HS-5 (cell line): ENCODE results near the gene LIMCH1.
"Not testable (repeated sequence)": the region's sequence is repeated elsewhere in the genome, so short reads cannot be mapped to it uniquely, and the experiment has no call there.

Source experiments
- DNase-seq: peaks from one replicate; pipeline ENCODE4 v3.0.0-alpha.2; 2012; ENCODE audit warnings: low read depth

The LIMCH1 gene, protein sequence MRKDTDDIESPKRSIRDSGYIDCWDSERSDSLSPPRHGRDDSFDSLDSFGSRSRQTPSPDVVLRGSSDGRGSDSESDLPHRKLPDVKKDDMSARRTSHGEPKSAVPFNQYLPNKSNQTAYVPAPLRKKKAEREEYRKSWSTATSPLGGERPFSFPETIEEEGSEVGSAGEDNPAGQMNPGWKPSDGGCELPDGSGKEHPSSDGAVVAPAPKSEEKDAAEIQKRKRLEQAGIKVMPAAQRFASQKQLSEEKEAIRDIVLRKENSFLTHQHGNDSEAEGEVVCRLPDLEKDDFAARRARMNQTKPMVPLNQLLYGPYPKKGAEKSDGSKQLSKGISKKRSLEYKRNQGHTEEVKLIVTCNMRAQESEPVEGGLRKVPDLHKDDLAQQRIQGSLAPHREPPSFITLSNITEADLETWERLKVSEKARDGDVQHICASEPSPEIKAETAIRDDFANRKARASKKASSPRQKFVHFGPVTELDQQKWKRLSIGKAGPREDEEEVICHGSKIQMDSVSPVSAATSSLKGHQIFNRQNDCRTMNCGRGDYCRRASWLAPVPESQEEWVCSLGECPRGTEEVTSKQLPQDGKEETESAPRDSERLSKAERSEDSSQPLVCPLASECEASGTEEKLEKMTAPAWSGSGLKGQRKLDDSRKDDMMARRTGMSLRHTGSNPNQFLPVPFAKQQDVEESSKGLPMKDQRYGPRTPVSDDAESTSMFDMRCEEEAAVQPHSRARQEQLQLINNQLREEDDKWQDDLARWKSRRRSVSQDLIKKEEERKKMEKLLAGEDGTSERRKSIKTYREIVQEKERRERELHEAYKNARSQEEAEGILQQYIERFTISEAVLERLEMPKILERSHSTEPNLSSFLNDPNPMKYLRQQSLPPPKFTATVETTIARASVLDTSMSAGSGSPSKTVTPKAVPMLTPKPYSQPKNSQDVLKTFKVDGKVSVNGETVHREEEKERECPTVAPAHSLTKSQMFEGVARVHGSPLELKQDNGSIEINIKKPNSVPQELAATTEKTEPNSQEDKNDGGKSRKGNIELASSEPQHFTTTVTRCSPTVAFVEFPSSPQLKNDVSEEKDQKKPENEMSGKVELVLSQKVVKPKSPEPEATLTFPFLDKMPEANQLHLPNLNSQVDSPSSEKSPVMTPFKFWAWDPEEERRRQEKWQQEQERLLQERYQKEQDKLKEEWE (N-terminal part only)

DNA sequence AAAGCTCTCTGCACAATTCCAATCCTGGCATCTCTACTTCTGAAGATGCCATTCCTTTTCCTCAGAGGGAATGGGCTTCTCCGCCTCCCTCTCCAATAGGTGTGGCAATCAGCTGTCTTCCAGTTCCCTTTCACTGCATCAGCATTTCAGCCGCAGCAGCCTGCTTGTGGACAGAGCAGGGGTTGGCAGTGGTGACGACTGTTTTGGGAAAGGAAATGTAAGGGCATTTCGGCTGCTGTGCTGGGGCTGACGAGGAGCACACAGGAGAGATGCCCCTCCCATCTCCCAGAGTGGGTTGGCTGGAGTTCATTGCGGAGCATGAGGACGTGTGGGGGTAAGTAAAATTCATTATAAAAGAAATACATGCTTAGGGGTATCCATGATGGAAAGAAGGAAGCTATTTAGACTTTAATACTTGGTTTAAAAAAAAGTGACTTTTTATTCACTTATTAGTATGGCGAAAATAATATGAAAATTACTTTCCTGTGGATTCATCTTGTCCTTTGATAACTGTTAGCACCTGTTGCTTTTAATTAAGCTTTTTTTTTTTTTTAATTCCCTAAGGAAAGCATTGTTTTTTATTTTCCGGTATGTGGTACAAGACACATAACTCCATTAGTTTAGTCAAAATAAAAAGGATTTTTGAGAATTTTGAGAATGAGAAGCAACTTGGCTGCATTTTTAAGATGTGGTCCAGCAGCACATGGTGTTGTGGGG, at the start of gene LIMCH1:
Gene LIMCH1, plus strand, starts transcription at position 141 of the 717 bp plus-strand sequence. CDS start 67,839 bp downstream, outside the sequence.
- no peak for DNase-seq

DNA sequence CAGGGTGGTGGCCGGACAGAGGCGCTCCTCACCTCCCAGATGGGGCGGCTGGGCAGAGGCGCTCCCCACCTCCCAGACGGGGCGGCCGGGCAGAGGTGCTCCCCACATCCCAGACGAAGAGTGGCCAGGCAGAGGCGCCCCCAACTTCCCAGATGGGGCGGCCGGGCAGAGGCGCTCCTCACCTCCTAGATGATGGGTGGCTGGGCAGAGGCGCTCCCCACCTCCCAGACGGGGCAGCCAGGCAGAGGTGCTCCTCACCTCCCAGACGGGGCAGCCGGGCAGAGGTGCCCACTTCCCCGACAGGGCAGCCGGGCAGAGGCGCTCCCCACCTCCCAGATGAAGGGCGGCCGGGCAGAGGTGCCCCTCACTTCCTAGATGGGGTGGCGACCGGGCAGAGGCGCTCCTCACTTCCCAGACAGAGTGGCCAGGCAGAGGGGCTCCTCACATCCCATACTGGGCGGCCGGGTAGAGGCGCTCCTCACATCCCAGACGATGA, 46.8 kb upstream of the LIMCH1 start:
- DNase-seq, result not testable (repeated sequence)

DNA sequence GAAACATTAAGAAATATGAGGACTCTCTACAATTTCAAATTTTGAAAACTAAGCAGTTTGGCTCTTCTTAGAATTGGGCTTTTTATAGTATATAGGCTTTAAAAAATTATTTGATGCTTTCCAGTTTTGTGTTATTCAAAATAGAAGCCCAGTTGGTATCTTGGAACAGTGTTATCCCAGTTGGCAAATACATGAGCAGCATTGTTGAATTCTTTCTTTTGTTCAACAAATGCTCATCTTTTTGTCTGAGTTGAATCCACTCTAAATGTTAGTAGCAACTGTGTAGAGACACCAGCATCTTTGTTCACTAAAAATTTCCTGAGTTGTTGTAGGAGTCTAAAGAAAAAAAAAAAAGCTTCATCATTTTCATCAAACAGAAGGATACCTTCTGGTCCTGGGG, 41.0 kb upstream of the LIMCH1 start:
- DNase-seq, result no peak

DNA sequence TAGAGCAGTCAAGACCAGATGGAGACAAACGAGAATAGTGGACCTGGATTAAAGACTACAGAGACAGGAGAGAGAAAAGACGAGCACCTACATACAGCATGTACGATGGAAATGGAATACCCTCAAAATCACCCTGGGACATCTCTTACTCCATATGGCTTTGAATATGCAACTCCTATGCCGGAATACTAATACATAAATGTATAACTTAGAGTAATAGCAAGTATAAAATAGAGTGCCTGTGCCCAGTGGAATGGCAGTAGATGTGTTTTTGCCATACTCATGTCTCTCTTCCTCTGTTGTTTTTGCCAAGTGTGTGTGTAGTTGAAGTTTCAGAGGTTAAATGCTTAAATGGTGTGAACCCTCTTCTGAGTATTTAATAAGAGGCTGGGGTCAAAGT, 39.8 kb upstream of the LIMCH1 start:
- no peak for DNase-seq

DNA sequence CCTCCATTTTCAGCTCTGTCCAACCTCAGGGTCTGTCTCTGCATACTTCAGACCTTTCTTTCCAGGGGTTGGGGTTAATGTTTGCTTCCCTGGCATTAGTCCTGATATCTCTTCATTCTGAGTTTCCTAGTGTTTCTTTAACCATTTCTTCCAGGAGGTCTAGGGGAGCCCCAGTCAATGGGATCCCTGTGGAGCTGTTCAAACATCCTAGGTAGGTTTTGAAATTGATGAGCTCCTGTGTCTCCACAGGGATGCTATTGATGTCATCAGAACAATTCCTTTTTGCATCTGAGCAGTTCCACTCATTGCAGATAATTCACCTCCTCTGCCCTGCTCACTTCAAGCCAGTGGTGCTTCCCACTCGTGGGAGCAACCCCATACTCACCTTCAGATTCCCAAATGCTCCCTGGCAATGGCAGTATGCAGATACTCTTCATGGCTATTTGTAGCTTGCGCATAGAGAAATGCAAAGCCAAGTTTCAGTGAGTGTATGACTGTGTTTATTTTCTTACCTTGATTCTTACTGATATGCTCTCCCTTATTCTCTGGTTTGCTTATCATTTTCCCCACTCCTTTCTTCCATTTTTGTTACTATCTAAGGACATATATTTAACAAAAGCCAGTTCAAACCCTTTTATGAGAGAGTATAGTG, 33.7 kb upstream of the LIMCH1 start:
- no peak for DNase-seq

DNA sequence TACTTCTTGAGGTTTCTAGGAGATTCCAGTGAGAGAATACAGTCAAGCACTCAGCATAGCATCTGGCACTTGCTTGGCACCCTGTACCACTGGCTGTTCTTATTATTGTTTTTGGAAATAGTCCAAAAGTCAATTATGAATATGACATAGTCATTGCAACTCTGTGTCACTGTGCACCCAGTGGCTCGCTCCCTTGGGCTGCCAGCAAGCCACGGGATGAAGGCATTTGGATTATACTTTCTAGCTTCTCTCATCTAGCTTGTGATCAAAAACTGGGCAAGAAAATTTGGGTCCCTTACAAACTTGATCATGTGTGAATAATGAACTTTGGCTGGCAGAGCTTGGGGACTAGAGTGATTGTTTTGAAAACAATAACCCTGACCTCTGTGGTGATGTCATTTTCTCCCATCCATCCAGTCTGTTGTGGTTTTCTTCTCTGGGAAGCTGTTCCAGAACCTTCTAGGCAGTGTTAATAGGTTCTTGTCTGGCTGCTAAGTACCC, 32.7 kb upstream of the LIMCH1 start:
- no peak for DNase-seq

DNA sequence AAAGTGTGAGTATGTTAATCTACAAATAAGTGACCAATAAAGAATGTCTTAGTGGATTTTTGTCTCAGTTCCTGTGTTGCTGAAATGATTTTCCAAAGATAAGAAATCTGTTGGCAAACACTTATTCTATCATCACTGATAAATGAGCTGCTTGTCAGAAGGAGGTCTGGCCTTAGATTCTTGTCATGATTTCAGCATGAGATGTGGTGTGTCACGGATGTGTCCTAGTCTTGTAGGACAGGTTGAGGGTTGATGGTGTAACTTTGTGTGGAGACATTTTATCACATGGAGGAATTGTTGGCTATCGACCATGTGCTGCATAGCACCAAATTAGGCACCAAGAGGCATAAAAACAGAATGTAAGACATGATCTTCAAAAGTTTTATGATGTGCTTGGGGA, 31.8 kb upstream of the LIMCH1 start:
- DNase-seq, result no peak

DNA sequence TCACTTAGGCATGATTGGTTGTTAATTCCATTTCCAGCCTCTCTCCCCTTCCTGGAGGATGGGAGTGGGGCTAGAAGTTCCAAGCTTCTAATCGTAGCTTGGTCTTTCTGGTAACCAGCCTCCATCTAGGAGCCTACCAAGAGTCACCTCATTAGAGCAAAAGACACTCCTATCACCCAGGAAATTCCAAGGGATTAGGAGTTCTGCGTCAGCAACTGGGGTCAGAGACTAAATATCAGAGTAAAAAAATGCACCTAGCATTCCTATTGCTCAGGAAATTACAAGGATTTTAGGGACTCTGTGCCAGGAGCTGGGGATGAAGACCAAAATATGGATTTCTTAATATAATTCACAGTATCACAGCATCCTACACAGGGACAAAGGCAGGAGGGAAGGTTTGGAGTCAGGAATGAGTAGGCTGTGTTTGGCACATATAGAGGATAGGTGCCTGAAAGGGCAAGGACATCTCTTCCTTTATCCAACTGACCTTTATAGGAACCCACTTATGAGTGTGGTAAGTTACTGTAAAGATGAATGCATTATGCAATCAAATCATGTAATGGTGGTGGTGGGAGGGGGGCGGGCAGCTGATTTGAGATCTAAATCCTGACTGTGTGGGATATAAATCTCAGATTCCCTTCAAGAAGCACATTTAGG, 30.5 kb upstream of the LIMCH1 start:
- no peak for DNase-seq

DNA sequence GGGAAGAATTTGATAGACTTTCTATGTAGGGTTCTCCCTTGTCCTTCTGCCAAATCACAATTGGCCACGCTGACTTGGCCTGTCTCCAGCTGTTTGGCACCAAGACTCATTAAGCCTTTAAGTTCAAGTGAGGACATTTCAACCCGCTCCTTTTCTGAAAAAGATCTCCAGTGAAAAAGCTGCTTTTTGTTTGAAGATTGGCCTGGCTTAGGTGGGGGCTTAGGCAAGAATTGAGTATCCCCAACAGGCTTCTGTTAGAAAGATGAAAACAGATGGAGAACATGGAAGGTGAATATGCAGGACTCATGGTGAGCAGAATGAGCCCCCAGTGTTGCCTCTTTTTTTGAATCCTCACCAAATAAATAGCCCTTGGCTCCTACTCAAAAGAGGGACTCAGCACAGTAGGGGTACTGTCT, 28.5 kb upstream of the LIMCH1 start:
- DNase-seq, result no peak

DNA sequence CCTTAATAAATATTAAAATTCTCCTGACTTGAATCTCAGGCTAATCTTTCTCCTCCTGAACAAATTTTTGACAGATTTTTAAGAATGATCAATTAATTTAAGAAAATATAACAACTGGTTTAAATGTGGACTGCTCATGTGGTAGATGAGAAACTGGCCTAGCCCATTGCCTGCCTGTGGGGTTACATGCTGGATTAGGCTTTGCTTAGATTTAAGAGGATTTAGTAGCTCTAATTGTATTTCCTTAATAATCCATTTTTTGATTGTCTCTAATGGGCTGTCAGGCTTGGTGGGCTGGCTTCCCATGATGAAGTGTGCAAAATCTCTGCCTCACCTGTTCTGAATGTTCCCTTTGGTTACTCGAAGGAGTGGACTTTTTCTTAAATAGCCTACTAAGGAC, 27.8 kb upstream of the LIMCH1 start:
- no peak for DNase-seq

DNA sequence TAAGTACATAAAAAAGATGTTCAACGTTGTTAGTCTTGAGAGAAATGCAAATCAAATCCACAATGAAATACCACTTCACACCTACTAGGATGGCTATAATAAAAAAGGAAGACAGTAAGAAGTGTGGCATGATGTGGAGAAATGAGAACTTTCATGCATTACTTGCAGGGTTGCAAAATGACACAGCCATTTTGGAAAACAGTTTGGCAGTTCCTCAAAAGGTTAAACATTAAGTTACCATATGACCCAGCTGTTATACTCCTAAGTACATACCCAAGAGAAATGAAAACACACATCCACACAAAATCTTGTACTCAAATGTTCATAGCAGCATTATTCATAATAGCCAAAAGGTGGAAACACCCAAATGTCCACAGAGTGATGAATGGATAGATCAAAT, 25.8 kb upstream of the LIMCH1 start:
- no peak for DNase-seq

DNA sequence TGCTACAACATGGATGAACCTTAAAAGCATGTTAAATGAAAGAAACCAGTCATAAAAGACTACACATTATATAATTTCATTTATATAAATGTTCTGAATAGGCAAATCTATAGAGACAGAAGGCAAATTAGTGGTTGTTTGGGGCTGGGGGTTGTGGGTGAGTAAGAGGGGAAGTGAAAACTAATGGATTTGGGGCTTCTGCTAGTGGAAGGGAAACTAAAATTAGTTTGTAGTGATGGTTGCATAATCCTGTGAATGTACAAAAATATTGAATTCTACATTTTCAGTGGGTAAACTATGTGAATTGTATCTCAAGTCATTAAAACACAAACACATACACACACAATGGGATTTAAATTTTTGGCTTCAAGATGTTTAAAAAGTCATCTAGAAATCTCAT, 25.4 kb upstream of the LIMCH1 start:
- no peak for DNase-seq

DNA sequence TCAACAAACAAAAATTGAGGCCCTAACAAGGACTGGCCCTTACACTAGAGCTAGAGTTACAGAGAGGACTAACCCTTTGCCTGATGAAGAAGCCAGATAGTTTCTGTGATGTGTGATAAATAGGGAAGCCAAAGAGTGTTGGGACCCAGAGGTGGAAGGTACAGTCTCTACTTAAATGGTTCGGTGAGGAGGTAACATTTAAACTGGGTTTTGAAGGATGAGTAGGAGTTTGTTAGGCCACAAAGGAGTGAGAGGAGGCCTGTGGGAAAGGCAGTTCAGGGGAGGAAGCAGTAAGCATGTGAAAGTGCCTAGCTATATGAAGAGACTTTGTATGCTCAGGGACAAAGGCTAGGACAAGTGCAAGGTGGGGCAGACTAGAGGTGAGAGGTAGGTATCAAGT, 23.8 kb upstream of the LIMCH1 start:
- DNase-seq, result no peak

DNA sequence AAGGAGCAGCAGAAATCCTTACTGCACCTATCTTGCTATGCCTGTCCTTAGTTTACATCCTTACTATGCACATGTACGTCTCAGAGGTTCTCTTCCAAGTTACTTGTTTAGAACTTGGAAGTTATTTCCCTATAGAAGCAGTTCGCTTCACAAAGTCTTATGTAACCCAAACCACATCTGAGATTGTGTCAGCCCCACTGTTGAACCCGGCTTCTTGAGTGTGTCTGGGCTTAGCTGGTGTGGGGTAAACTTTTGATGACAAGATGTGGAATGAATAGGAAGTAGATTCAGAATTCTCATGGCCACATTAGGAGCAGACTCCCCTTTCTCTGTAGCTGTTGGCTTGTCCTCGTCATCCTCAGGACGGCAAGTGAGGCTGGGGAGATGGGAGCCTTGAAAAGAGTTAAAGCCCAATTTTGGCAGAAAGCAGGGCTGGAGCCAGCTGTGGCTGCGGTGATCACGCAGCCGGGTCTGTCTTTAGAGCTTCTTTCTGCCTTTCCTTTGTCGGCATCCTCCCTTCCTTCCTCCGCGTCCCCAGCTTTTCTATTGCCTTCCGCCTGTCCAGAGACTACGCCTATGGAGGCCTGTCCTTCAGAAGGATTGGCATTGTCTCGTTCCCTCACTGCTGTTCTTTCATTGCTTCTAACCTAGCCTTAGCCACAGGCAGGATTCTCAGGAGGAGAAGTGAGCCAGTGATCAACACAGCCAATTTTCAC, 23.0 kb upstream of the LIMCH1 start:
- DNase-seq, result no peak

DNA sequence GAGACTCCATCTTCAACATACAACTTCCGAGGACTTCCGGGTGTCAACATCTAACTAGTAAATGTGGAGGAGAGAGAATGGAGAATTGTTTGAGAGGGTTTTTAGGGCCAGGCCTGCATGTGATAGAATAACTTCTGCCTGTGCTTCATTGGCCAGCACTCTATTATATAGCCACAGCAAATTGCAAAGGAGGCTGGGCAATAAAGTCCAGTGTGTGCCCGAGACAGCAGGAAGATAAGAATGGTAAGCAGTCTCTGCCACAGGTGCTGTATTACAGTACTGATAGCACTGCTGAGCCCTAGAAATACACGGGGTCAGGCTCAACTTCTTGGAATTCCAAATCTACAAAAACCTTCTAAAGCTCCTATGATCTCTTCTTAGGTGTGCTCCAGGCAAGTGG, 20.8 kb upstream of the LIMCH1 start:
- DNase-seq, result no peak

DNA sequence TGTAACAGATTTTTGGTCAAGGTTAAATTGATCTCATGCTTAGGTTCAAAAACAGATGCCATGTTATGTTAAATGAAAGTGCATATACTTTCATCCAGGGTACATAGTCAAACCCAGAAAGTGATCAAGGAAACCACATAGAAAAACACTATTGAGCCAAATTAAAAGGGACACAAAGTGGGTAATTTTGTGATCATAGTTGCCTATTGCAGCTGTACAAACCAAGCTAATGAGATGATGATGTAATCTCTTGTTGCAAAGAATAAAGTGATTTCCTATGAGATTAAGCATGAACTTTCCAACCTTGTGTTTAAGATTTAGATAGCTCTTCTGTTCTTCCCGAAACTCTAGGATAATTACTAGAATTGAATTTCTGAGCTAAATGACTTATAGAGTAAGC, 20.2 kb upstream of the LIMCH1 start:
- DNase-seq, result no peak

DNA sequence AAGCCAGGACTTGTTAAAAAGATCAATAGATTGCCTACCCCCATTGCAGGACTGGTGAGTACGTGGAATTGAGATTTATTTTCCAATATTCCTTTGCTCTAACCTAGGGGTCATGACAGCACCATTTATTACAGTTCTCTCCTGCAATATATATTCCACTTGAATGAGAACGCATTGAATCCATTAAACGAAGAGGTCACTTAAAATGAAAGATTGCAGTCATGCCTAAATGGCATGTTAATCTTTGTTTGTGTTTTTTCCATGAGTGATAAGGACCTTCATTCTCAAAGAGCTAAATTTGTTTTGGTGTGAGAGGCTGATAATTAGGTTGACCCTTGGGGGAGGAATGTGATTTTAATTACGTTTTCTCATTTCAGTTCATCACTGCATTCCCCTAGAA, 13.5 kb upstream of the LIMCH1 start:
- DNase-seq, result no peak

DNA sequence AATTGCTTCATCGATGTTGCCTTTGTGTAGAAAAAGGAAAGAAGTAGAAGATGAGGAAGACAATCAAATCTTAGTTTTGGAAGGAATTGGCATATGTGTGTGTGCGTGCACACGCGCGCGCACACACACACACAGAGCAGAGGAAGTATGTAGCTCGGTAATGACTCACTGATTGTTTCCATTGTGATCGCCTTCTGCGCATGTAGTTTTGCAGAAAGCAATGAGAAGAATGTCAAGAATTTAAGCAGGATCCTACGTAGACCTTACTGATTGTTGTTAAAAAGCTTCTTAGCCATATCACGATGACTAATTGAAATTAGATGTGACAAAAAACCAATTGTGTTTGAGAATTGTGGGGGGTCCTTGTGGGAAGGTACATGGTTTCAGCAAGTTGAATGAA, 12.8 kb upstream of the LIMCH1 start:
- peak; percentile 69 for DNase-seq

DNA sequence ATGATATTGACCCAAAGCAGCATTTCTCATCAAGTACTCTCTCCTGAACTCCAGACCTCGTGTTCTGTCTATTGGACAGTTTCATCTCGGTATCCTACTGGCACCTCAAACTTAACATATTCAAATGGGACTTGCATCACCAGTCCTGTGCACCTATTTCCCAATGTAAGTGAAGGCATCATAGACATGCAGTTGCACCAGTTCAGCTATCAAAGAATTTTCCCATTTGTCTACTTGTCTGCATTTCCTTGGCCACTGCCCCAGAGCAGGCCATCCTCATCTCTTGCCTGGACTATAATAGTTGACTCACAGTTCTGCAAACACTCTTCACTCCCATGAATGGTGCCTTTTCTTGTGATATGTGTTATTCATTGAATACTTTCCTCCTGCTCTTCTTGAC, 11.3 kb upstream of the LIMCH1 start:
- no peak for DNase-seq
